Measurements from ENCODE around the gene HK1. TPM values are rescaled to one million over a fixed set of nuclear protein-coding genes. Genes with fewer than 3 reads are reported as not detected.
A peak's percentile ranks its signal among the peaks of the same experiment; 100 is the strongest.
"Not testable (repeated sequence)": the region's sequence is repeated elsewhere in the genome, so short reads cannot be mapped to it uniquely, and the experiment has no call there.

HK1 gene
- total RNA-seq, 2 experiments from 2014 or later, result 121 to 135 TPM

- peak overlapping the region; percentile 43 for H3K4me3 Mint-ChIP-seq
- peak overlapping the region; percentile 58 for H3K27ac Mint-ChIP-seq
- no peaks in the 10 kb centered on the region for H3K27me3 Mint-ChIP-seq
- DNase-seq, result no peak
- no peaks in the 10 kb centered on the region for H3K9me3 Mint-ChIP-seq (ENCODE audit: low read depth)
- peaks cover 39% of the 10 kb centered on the region for H3K4me1 Mint-ChIP-seq
- no peak for ATAC-seq
- CTCF ChIA-PET, result interaction anchor here (1.0 to 1.7 kb wide), 3 partner anchors 9 to 75 kb away, joined by 3 to 11 read pairs (median 3); no protein-coding TSS in a partner anchor
- H3K36me3 Mint-ChIP-seq, result peaks cover 13% of the 10 kb centered on the region
Observed at GRCh38 chr10:69328380-69328735, 50.1 kb downstream of the HK1 start.

DNA sequence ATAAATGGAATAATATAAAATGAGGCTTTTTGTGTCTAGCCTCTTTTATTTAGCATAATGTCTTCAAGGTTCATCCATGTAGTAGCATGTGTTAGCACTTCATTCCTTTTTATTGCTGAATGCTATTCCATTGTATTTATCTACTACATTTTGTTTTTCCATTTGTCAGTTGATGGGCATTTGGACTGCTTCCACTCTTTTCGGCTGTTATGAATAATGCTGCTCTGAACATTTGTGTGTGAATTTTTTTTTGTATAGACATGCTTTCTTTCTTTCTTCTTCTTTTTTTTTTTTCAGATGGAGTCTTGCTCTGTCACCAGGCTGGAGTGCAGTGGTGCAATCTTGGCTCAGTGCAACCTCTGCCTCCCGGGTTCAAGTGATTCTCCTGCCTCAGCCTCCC, 50.6 kb downstream of the HK1 start:
- DNase-seq; H3K4me3 Mint-ChIP-seq; H3K27me3 Mint-ChIP-seq; ATAC-seq; CTCF ChIA-PET; H3K9me3 Mint-ChIP-seq (ENCODE audit: low read depth): not testable (repeated sequence)
- peaks cover 13% of the 10 kb centered on the region for H3K36me3 Mint-ChIP-seq
- peaks cover 39% of the 10 kb centered on the region for H3K4me1 Mint-ChIP-seq
- peak overlapping the region; percentile 54 for H3K27ac Mint-ChIP-seq

DNA sequence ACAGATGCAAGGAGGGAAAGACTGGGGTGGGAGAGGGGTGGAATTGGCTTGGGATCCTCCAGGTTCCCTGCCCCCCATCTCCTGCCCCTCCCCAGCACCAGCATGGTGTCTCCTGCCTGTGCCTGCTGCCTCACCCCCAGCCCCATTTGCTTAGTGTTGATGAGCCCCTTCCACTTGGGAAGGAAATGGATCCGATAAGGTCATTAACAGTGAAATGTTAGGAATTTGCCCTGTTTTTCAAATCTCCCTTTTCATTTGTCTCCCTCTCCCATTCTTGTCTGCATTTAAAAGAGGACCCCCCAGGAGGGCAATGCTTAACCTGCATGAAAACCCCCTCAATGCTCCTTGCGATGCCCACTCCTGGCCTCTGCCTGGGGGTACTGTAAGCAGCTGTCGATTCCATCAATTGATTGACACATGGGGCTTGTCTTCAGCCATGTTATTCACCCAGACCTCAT, 51.5 kb downstream of the HK1 start:
- Mint-ChIP-seq H3K27ac (no peak overlapping the region), H3K27me3 (no peaks in the 10 kb centered on the region), H3K9me3 (ENCODE audit: low read depth) (no peaks in the 10 kb centered on the region), H3K4me3 (no peak overlapping the region), H3K4me1 (peaks cover 43% of the 10 kb centered on the region), H3K36me3 (peaks cover 13% of the 10 kb centered on the region)
- ATAC-seq (no peak), DNase-seq (no peak)
- CTCF ChIA-PET, result no interaction called here

DNA sequence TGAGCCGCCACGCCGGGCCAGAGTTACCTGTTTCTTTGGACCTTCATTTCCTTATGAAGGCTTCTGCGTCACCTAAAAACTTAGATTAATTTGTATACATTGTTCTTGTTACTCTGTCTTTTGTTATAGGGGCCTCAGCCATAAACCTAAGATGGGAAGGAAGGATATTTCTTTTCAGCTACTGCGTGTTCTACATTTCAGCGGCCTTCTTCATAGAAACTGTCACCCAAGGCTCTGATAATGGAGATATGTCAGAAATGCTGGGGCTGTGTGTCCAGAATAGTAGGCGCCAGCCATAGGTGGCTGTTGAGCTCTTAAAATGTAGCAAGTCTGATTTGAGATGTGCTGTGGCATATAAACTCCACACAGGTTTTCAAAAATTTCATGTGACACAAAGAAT, 52.9 kb downstream of the HK1 start:
- H3K36me3 Mint-ChIP-seq, result peaks cover 17% of the 10 kb centered on the region

GRCh38 chr10:69332278-69333010, 54.1 kb downstream of the HK1 start:
- no peaks in the 10 kb centered on the region for H3K27me3 Mint-ChIP-seq
- H3K27ac Mint-ChIP-seq, result no peak overlapping the region
- CTCF ChIA-PET, result interaction anchor here (1.1 to 2.5 kb wide), 3 partner anchors 10 to 26 kb away, joined by 3 to 5 read pairs (median 3); no protein-coding TSS in a partner anchor
- H3K36me3 Mint-ChIP-seq, result peaks cover 14% of the 10 kb centered on the region
- peaks cover 52% of the 10 kb centered on the region for H3K4me1 Mint-ChIP-seq
- ATAC-seq (no peak), DNase-seq (no peak)
- H3K9me3 Mint-ChIP-seq (ENCODE audit: low read depth), result no peaks in the 10 kb centered on the region
- H3K4me3 Mint-ChIP-seq, result no peak overlapping the region

More for the DNA sequence above, 52.9 kb downstream of the HK1 start:
- CTCF ChIA-PET, result interaction anchor here (1.1 to 1.2 kb wide), 2 partner anchors 14 to 25 kb away, joined by 3 read pairs; no protein-coding TSS in a partner anchor
- ATAC-seq, result no peak
- no peak for DNase-seq
- Mint-ChIP-seq H3K27ac (no peak overlapping the region), H3K27me3 (no peaks in the 10 kb centered on the region), H3K9me3 (ENCODE audit: low read depth) (no peaks in the 10 kb centered on the region), H3K4me3 (no peak overlapping the region), H3K4me1 (peaks cover 53% of the 10 kb centered on the region)

DNA sequence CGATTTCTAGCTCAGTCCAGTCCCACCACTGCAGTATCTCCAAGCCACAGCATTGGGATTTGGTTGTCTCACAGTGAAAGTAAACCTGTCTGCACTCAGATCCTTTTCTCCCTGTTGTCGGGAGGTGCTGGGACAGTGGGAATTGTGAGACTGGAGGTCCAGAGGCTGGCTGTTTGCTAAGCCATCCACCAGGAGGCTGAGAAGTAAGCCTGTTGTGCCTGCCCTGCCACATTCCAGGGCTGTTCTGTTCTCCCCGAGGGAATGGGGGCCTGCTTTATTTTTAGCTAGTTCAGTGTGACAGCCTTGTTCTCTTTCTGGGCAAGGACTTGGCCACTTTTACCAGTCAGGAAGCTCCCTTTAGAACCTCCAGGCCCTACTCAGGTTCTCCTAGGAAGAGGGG, 54.9 kb downstream of the HK1 start:
- DNase-seq (no peak), ATAC-seq (no peak)
- Mint-ChIP-seq H3K27ac (no peak overlapping the region), H3K9me3 (ENCODE audit: low read depth) (no peaks in the 10 kb centered on the region), H3K36me3 (peaks cover 14% of the 10 kb centered on the region), H3K27me3 (no peaks in the 10 kb centered on the region), H3K4me3 (no peak overlapping the region), H3K4me1 (peaks cover 44% of the 10 kb centered on the region)
- CTCF ChIA-PET, result interaction anchor here (0.7 to 2.5 kb wide), 3 partner anchors 10 to 15 kb away, joined by 3 to 5 read pairs (median 3); no protein-coding TSS in a partner anchor

DNA sequence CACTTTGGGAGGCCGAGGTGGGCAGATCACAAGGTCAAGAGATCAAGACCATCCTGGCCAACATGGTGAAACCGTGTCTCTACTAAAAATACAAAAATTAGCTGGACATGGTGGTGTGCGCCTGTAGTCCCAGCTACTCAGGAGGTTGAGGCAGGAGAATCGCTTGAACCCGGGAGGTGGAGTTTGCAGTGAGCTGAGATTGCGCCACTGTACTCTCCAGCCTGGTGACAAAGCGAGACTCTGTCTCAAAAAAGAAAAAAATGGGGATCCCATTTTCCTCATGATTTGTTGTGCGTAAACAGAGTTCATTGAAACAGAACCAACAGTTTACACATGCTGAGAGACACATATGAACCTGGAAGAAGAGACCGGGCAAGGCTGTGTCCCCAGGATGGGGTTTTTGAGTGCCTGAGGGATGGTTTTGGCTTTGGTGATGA, 55.6 kb downstream of the HK1 start:
- H3K36me3 Mint-ChIP-seq, result peaks cover 14% of the 10 kb centered on the region
- not testable (repeated sequence) for ATAC-seq; H3K27ac Mint-ChIP-seq; H3K27me3 Mint-ChIP-seq; H3K4me3 Mint-ChIP-seq; DNase-seq; H3K9me3 Mint-ChIP-seq (ENCODE audit: low read depth)
- peaks cover 41% of the 10 kb centered on the region for H3K4me1 Mint-ChIP-seq
- CTCF ChIA-PET, result interaction anchor here (0.7 to 2.5 kb wide), 2 partner anchors 15 to 16 kb away, joined by 3 to 5 read pairs; no protein-coding TSS in a partner anchor

GRCh38 chr10:69334302-69335062, 56.2 kb downstream of the HK1 start:
- Mint-ChIP-seq H3K4me3 (peak overlapping the region; percentile 42), H3K4me1 (peaks cover 39% of the 10 kb centered on the region), H3K27ac (peak overlapping the region; percentile 63), H3K27me3 (no peaks in the 10 kb centered on the region), H3K36me3 (peaks cover 12% of the 10 kb centered on the region), H3K9me3 (ENCODE audit: low read depth) (no peaks in the 10 kb centered on the region)
- CTCF ChIA-PET, result interaction anchor here (1.4 to 2.5 kb wide), 3 partner anchors 11 to 96 kb away, joined by 3 to 5 read pairs (median 3); no protein-coding TSS in a partner anchor
- DNase-seq (no peak), ATAC-seq (peak; percentile 43)

DNA sequence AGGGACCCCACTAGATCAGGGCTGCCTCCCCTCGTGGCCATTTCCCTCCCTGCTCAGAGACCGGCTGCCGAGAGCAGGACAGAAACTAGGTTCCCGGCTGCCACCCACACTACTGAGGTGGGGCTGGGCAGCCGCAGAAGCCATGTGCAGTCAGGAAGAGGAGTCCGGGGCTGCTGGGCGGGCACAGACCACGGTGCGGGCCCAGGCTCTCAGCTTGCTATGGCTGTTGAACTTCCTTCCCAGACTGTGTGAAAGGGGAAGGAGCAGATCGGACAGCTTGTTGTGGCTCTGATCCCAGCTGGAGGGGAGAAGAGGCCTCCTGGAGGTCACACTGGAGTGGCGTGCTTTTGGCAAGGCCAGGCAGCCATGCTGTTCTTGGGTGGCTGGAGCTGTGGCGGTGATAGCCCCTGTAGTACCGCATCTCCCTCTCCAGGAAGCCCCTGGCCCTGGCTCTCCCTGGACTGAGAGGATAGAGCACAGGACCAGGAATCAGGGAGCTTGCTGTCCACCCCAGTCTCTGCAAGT, 56.8 kb downstream of the HK1 start:
- Mint-ChIP-seq H3K27me3 (no peaks in the 10 kb centered on the region), H3K36me3 (peaks cover 11% of the 10 kb centered on the region), H3K4me3 (peak overlapping the region; percentile 42), H3K4me1 (peaks cover 39% of the 10 kb centered on the region), H3K27ac (peak overlapping the region; percentile 63), H3K9me3 (ENCODE audit: low read depth) (no peaks in the 10 kb centered on the region)
- CTCF ChIA-PET, result interaction anchor here (1.4 to 2.5 kb wide), 3 partner anchors 10 to 96 kb away, joined by 3 to 5 read pairs (median 3); no protein-coding TSS in a partner anchor
- ATAC-seq (peak; percentile 74), DNase-seq (no peak)

GRCh38 chr10:69335613-69336012, 57.3 kb downstream of the HK1 start:
- H3K4me1 Mint-ChIP-seq, result peaks cover 41% of the 10 kb centered on the region
- peaks cover 9% of the 10 kb centered on the region for H3K36me3 Mint-ChIP-seq
- DNase-seq, result no peak
- CTCF ChIA-PET, result interaction anchor here (1.4 kb wide), 3 partner anchors 10 to 97 kb away, joined by 3 read pairs; no protein-coding TSS in a partner anchor
- peak overlapping the region; percentile 55 for H3K27ac Mint-ChIP-seq
- H3K9me3 Mint-ChIP-seq (ENCODE audit: low read depth), result no peaks in the 10 kb centered on the region
- H3K27me3 Mint-ChIP-seq, result no peaks in the 10 kb centered on the region
- ATAC-seq, result no peak
- no peak overlapping the region for H3K4me3 Mint-ChIP-seq

DNA sequence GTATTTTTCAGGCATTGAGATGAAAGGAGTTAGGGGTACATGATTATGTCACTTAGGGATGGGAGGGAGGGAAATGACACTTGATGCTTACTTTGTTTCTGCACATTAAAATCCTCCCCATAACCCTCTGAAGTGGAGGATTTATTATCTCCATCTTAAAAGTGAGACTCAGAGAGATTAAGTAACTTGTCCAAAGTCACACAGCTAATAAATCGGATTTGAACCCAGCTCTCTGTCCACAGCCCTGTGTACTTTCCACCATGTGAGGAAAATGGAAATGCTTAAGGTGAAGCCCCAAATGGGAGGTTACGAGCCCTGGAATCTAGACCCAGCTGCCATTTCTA, 58.6 kb downstream of the HK1 start:
- Mint-ChIP-seq H3K27ac (no peak overlapping the region), H3K4me3 (no peak overlapping the region), H3K9me3 (ENCODE audit: low read depth) (no peaks in the 10 kb centered on the region), H3K36me3 (peaks cover 8% of the 10 kb centered on the region), H3K27me3 (no peaks in the 10 kb centered on the region), H3K4me1 (peaks cover 42% of the 10 kb centered on the region)
- ATAC-seq (no peak), DNase-seq (no peak)
- CTCF ChIA-PET, result interaction anchor here (0.9 to 1.4 kb wide), 2 partner anchors 11 to 19 kb away, joined by 3 read pairs; no protein-coding TSS in a partner anchor

GRCh38 chr10:69337296-69338132, 59.2 kb downstream of the HK1 start:
- no peaks in the 10 kb centered on the region for H3K27me3 Mint-ChIP-seq
- H3K27ac Mint-ChIP-seq, result peak overlapping the region; percentile 50
- no peaks in the 10 kb centered on the region for H3K9me3 Mint-ChIP-seq (ENCODE audit: low read depth)
- H3K4me1 Mint-ChIP-seq, result peaks cover 47% of the 10 kb centered on the region
- no peak overlapping the region for H3K4me3 Mint-ChIP-seq
- ATAC-seq (no peak), DNase-seq (no peak)
- H3K36me3 Mint-ChIP-seq, result peaks cover 8% of the 10 kb centered on the region
- CTCF ChIA-PET, result interaction anchor here (0.6 to 0.9 kb wide), 2 partner anchors 10 to 12 kb away, joined by 3 read pairs; no protein-coding TSS in a partner anchor

Data from activated CD8-positive, alpha-beta memory T cell treated with anti-CD3 and anti-CD28 coated beads, Interleukin-2, amount 10 ng/mL, durations not matched to agents 7 days and 5 days (primary cell).